Activated CD8-positive, alpha-beta memory T cell treated with anti-CD3 and anti-CD28 coated beads for 1 hour (primary cell): Measurements from ENCODE around the gene SCN8A.
"Not testable (repeated sequence)": the region's sequence is repeated elsewhere in the genome, so short reads cannot be mapped to it uniquely, and the experiment has no call there.

Experiments
- DNase-seq, 2 donors: peaks; one replicate each; pipeline ENCODE4 v3.0.0-alpha.2; 2020; ENCODE audit warnings: low read depth in 1 of 2; ENCODE audit errors: extremely low read depth in 1 of 2

The SCN8A gene

GRCh38 chr12:51759175-51759574, 168.1 kb downstream of the SCN8A start:
- no peak for DNase-seq

GRCh38 chr12:51759695-51760094, 168.7 kb downstream of the SCN8A start:
- no peak for DNase-seq

- no peak for DNase-seq
Observed at GRCh38 chr12:51760231-51760630, 169.2 kb downstream of the SCN8A start.

- no peak for DNase-seq
Observed at GRCh38 chr12:51763743-51764142, 172.7 kb downstream of the SCN8A start.

- no peak for DNase-seq
Observed at GRCh38 chr12:51766067-51766676, 175.1 kb downstream of the SCN8A start.

GRCh38 chr12:51771008-51771407, 180.0 kb downstream of the SCN8A start:
- DNase-seq = no peak

- DNase-seq = no peak
Observed at GRCh38 chr12:51773145-51773869, 182.3 kb downstream of the SCN8A start.

- no peak for DNase-seq
Observed at GRCh38 chr12:51774933-51775332, 183.9 kb downstream of the SCN8A start.

- DNase-seq = no peak
Observed at GRCh38 chr12:51777457-51777856, 186.4 kb downstream of the SCN8A start.

GRCh38 chr12:51777973-51778372, 186.9 kb downstream of the SCN8A start:
- DNase-seq = no peak

- DNase-seq = no peak
Observed at GRCh38 chr12:51779876-51780275, 188.8 kb downstream of the SCN8A start.

- no peak for DNase-seq
Observed at GRCh38 chr12:51784688-51785087, 193.7 kb downstream of the SCN8A start.

GRCh38 chr12:51785906-51786305, 194.9 kb downstream of the SCN8A start:
- DNase-seq = no peak

- no peak for DNase-seq
Observed at GRCh38 chr12:51788876-51789275, 197.8 kb downstream of the SCN8A start.

GRCh38 chr12:51792417-51792816, 201.4 kb downstream of the SCN8A start:
- DNase-seq = no peak

- no peak for DNase-seq
Observed at GRCh38 chr12:51793201-51793600, 202.2 kb downstream of the SCN8A start.

GRCh38 chr12:51797301-51797700, 206.3 kb downstream of the SCN8A start:
- DNase-seq = no peak

GRCh38 chr12:51798051-51798450, 207.0 kb downstream of the SCN8A start:
- DNase-seq = not testable (repeated sequence)

- DNase-seq = no peak
Observed at GRCh38 chr12:51798501-51798900, 207.5 kb downstream of the SCN8A start.

GRCh38 chr12:51801027-51801426, 210.0 kb downstream of the SCN8A start:
- DNase-seq = no peak

GRCh38 chr12:51806896-51807295, 215.9 kb downstream of the SCN8A start:
- DNase-seq = no peak

- DNase-seq = no peak
Observed at GRCh38 chr12:51809193-51809592, 218.2 kb downstream of the SCN8A start.
